ENCODE measurements around the gene ELF2.
"Not testable (repeated sequence)": the region's sequence is repeated elsewhere in the genome, so short reads cannot be mapped to it uniquely, and the experiment has no call there.

Gene ELF2

DNA sequence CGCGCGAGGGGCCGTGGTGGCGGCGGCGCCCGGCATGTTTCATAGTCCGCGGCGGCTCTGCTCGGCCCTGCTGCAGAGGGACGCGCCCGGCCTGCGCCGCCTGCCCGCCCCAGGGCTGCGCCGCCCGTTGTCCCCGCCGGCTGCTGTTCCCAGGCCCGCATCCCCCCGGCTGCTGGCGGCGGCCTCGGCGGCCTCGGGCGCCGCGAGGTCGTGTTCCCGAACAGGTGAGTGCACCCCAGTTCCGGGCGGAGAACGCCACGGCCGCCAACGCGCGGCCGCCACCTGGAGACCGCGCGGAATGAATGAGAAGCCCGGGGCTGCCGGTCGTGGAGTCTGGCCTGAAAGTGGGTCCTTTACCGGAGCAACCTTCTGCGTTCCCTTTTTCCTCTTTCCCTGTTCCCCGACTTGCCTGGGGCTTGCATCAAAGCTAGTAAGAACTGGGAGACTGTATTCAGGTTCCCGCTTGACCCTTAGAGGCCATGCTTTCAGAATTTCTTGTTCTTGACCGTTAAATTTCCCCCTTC lies 161.0 kb downstream of the ELF2 start:
- Histone ChIP-seq H3K36me3 (no peaks in the 10 kb centered on the region), H3K4me3 (ENCODE audit: low read depth in 1 of 2, low read length in 1 of 2) (peak overlapping the region; percentile 73 to 75), H3K4me1 (ENCODE audit: control insufficient read depth in 1 of 2, insufficient read depth in 1 of 2, low read depth in 1 of 2, low read length in 1 of 2) (peaks cover 57 to 60% of the 10 kb centered on the region in 2 experiments), H3K9me3 (no peaks in the 10 kb centered on the region), H3K27ac (peak overlapping the region; percentile 88), H3K27me3 (no peaks in the 10 kb centered on the region)
- TF ChIP-seq, protein P1, sequence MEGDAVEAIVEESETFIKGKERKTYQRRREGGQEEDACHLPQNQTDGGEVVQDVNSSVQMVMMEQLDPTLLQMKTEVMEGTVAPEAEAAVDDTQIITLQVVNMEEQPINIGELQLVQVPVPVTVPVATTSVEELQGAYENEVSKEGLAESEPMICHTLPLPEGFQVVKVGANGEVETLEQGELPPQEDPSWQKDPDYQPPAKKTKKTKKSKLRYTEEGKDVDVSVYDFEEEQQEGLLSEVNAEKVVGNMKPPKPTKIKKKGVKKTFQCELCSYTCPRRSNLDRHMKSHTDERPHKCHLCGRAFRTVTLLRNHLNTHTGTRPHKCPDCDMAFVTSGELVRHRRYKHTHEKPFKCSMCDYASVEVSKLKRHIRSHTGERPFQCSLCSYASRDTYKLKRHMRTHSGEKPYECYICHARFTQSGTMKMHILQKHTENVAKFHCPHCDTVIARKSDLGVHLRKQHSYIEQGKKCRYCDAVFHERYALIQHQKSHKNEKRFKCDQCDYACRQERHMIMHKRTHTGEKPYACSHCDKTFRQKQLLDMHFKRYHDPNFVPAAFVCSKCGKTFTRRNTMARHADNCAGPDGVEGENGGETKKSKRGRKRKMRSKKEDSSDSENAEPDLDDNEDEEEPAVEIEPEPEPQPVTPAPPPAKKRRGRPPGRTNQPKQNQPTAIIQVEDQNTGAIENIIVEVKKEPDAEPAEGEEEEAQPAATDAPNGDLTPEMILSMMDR (IDR thresholded peaks at IDR 0.05) = no peak

DNA sequence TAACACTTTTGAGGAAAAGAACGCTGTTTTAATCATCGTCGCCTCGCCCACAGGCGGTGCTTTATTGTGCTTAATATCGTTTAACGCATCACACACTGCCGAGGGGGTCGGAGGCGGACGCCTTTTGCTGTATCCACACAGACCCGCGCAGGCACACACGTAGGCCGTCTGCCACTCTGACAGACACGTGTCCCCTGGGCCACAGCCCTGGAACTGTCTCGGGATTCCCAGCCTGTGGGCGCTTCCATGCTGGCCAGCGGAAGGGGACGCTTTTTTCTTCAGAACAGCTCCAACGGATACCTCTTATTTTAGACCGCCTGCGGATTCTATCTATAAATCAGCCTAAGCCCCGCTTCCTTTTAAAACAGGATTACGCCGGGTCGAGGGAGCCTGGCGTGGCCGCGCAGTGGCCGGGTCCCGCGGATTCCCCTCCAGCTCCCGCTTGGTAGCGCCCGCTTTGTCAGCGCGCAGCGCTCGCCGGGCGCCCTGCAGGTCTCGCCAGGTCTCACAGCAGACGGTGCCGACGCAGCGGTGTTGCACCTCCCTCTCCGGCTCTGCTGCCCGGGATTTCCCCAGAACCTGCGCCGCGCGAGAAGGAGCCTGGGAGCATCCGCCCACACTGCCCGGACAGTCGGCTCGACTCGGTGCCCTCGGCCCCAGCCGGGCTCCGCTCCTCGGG lies 161.6 kb downstream of the ELF2 start, which contains the start of gene NOCT:
Gene NOCT (plus strand): TSS at position 513 of the 679 bp plus-strand sequence. CDS start 201 bp downstream, outside the sequence.
- TF ChIP-seq, protein P1 (IDR thresholded peaks at IDR 0.05) = peak; percentile 66

DNA sequence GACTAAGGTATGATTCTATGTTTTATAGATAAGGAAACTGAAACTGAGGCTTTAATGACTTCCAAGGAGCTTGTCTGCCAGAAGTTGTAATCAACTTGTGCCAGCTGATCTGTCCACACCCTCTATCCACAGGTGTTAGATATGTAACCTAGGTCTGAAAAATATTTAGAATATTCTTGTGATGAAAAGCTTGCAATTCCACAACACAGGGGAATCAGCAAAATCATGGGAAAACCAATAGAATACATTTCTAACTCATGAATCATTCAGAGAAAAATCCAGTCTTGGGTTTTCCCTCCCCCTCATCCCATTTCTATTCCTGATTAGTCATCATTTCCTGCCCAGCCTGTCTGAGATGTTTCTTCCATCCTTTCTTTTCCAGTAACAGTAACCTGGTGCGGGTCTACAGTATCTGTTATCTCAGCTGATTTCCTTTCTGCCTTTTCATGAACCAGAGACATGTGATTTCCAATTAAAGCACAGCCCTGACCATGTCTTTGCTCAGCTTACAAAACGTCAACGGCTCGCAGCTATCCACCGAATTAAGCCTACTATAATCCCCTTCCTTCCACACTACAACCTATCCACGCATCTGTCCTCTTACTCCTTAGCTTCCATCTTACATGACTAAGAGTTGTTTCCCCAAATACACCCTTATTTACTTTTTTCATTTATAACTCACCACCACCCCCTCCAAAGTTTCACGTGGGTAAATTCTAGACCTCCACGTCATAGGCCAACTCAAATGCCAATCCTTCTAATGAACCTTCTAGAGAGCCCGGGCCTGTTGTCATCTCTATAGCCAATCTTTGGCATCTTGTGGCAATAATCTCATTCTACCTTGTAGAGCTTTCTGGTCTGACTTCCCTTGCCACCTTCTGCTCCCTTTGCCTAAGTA lies 162.4 kb downstream of the ELF2 start:
- TF ChIP-seq, protein P1 (IDR thresholded peaks at IDR 0.05) = no peak
- no peaks in the 10 kb centered on the region for H3K36me3 ChIP-seq
- no peaks in the 10 kb centered on the region for H3K9me3 ChIP-seq
- H3K4me3 ChIP-seq (ENCODE audit: low read depth in 1 of 2, low read length in 1 of 2) = peak overlapping the region; percentile 73 to 75
- no peaks in the 10 kb centered on the region for H3K27me3 ChIP-seq
- H3K4me1 ChIP-seq (ENCODE audit: control insufficient read depth in 1 of 2, insufficient read depth in 1 of 2, low read depth in 1 of 2, low read length in 1 of 2) = peaks cover 45 to 47% of the 10 kb centered on the region in 2 experiments
- peak overlapping the region; percentile 88 for H3K27ac ChIP-seq

More for the DNA sequence above, 161.6 kb downstream of the ELF2 start, which contains the start of gene NOCT:
- no peaks in the 10 kb centered on the region for H3K36me3 ChIP-seq
- H3K4me3 ChIP-seq (ENCODE audit: low read depth in 1 of 2, low read length in 1 of 2) = peak within 1 kb of the TSS; percentile 73 to 75
- peaks cover 53 to 55% of the 10 kb centered on the region in 2 experiments for H3K4me1 ChIP-seq (ENCODE audit: control insufficient read depth in 1 of 2, insufficient read depth in 1 of 2, low read depth in 1 of 2, low read length in 1 of 2)
- no peaks in the 10 kb centered on the region for H3K9me3 ChIP-seq
- no peaks in the 10 kb centered on the region for H3K27me3 ChIP-seq
- H3K27ac ChIP-seq = peak within 1 kb of the TSS; percentile 88

DNA sequence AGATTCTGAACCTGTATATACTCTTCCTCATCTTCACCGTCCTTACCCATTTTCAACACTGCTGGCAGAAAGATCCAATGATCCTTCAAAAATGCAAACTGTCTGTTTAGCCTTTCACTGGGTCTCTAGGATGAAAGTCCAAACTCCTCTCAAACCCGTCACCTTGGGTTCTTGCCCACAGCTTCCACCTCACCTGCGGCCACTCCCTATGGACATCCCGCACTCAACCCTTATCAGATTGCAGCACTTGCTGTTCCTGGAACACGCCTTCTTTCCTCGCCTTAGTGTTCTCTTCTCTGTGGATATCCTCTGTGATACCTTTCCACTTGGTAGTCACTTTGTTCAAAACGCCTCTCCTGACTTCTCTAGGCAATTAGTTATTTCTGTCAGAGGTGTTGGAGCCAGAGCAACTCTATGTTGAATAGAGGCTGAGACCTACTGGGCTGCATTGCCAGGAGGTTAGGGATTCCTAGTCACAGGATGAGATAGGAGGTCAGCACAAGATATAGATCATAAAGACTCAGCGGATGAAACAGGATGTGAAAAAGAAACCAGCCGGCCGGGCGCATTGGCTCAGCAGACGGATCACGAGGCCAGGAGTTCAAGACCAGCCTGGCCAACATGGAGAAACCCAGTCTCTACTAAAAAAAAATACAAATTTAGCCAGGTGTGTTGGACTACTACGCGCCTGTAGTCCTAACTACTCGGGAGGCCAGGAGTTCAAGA lies 165.6 kb downstream of the ELF2 start:
- Histone ChIP-seq H3K4me3 (ENCODE audit: low read depth in 1 of 2, low read length in 1 of 2) (no peak overlapping the region), H3K9me3 (no peaks in the 10 kb centered on the region), H3K27me3 (no peaks in the 10 kb centered on the region), H3K27ac (no peak overlapping the region), H3K4me1 (ENCODE audit: control insufficient read depth in 1 of 2, insufficient read depth in 1 of 2, low read depth in 1 of 2, low read length in 1 of 2) (peaks cover 25 to 28% of the 10 kb centered on the region in 2 experiments), H3K36me3 (no peaks in the 10 kb centered on the region)
- TF ChIP-seq, protein P1 (IDR thresholded peaks at IDR 0.05) = no peak

DNA sequence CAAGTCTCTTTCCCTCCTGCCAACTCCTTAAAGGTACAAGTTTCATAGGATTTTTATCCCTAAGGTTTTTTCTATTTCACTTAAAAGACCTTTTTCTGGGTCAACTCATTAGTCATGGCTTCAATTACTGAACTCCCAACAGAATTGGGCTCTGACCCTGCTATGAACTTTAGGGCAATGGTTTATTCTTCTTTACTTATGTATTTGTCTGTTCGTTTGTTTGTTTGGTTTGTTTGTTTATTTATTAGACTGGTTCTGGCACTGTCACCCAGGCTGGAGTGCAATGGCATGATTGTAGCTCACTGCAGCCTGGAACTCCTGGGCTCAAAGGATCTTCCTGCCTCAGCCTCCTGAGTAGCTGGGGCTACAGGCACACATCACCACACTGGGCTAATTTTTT lies 167.3 kb downstream of the ELF2 start:
- Histone ChIP-seq H3K27ac (no peak overlapping the region), H3K4me3 (ENCODE audit: low read depth in 1 of 2, low read length in 1 of 2) (no peak overlapping the region), H3K4me1 (ENCODE audit: control insufficient read depth in 1 of 2, insufficient read depth in 1 of 2, low read depth in 1 of 2, low read length in 1 of 2) (peaks cover 15 to 22% of the 10 kb centered on the region in 2 experiments), H3K36me3 (no peaks in the 10 kb centered on the region), H3K9me3 (no peaks in the 10 kb centered on the region), H3K27me3 (no peaks in the 10 kb centered on the region)
- TF ChIP-seq, protein P1 (IDR thresholded peaks at IDR 0.05) = no peak

DNA sequence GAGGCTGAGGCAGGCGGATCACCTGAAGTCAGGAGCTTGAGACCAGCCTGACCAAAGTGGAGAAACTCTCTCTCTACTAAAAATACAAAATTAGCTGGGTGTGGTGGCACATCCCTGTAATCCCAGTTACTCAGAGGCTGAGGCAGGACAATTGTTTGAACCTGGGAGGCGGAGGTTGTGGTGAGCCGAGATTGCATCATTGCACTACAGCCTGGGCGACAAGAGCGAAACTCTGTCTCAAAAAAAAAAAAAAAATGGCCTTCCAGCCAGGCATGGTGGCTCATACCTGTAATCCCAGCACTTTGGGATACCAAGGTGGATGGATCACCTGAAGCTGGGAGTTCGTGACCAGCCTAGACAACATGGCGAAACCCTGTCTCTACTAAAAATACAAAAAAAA lies 168.7 kb downstream of the ELF2 start:
- H3K36me3 ChIP-seq, H3K9me3 ChIP-seq, H3K27me3 ChIP-seq: not testable (repeated sequence)
- Histone ChIP-seq H3K27ac (peak overlapping the region; percentile 36), H3K4me1 (ENCODE audit: control insufficient read depth in 1 of 2, insufficient read depth in 1 of 2, low read depth in 1 of 2, low read length in 1 of 2) (peaks cover 10 to 14% of the 10 kb centered on the region in 2 experiments), H3K4me3 (ENCODE audit: low read depth in 1 of 2, low read length in 1 of 2) (peak overlapping the region in 1 of 2 experiments; percentile 0)
